ENCODE results near the gene SIAE. TPM values are rescaled to one million over a fixed set of nuclear protein-coding genes. Genes with fewer than 3 reads are reported as not detected.

The SIAE gene
- total RNA-seq, 1 experiment from 2014 or later, result 5.6 TPM

DNA sequence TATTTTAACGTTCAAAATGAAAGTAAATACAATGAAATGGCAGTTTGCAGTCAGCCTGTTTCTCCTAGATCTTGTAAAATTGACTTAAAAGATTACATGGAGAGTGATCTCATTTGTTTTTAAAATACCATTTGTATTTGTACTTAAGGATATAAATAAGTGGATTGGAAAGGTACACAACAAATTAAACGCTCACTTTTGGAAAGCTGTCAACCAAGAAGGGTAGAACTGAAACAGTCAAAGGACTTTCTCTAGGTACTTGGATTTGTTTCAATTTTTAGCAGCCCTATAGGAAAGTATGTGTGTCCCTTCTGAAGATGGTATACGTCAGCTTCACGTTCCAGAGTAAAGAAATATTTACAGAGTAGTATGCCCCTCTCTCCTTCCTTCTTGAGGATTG, 43.6 kb downstream of the SIAE start:
- Mint-ChIP-seq H3K27me3 (ENCODE audit: low read depth) (no peaks in the 10 kb centered on the region), H3K4me3 (no peak overlapping the region), H3K9me3 (no peaks in the 10 kb centered on the region), H3K4me1 (no peaks in the 10 kb centered on the region), H3K27ac (no peak overlapping the region), H3K36me3 (ENCODE audit: insufficient read depth in 1 of 3, low read depth in 3 of 3) (peaks cover 31 to 83% (median 78%) of the 10 kb centered on the region in 3 experiments; a peak in 6 of 7 replicates)
- Histone ChIP-seq H2BK120ac (ENCODE audit: low read depth, low read length, poor library complexity, severe bottlenecking) (no peak overlapping the region), H2BK5ac (ENCODE audit: insufficient read length, low read length) (no peak overlapping the region), H3K9ac (ENCODE audit: extremely low read depth, insufficient read length, low read length) (no peak overlapping the region), H4K5ac (ENCODE audit: insufficient read length, low read depth, low read length) (no peak overlapping the region), H2BK15ac (ENCODE audit: low read depth, low read length) (no peak overlapping the region), H3K4me2 (ENCODE audit: insufficient read depth, insufficient read length, low read length) (no peak overlapping the region), H3K79me2 (ENCODE audit: insufficient read depth, low read length) (no peaks in the 10 kb centered on the region), H3K4me1 (ENCODE audit: insufficient read depth, low read length) (no peaks in the 10 kb centered on the region), H4K91ac (ENCODE audit: insufficient read length, low read depth, low read length) (no peak overlapping the region), H3K27me3 (ENCODE audit: insufficient read depth, low read length) (no peaks in the 10 kb centered on the region), H3K18ac (ENCODE audit: insufficient read length, low read depth, low read length) (no peak overlapping the region), H3K9me3 (ENCODE audit: control insufficient read depth, low read depth, low read length) (no peaks in the 10 kb centered on the region), H3K4ac (ENCODE audit: low read depth, low read length) (no peak overlapping the region), H3K23me2 (ENCODE audit: insufficient read length, low read depth, low read length, poor library complexity, severe bottlenecking) (no peaks in the 10 kb centered on the region), H4K20me1 (ENCODE audit: control insufficient read depth, insufficient read depth, insufficient read length) (no peaks in the 10 kb centered on the region), H2BK12ac (ENCODE audit: insufficient read length, low read depth, low read length) (no peak overlapping the region), H2AK5ac (ENCODE audit: insufficient read length, low read length) (no peak overlapping the region), H3K23ac (ENCODE audit: insufficient read length, low read depth, low read length) (no peak overlapping the region), H2BK20ac (ENCODE audit: low read depth, low read length, poor library complexity, severe bottlenecking) (no peak overlapping the region), H3T11ph (ENCODE audit: low read length) (no peak overlapping the region), H2AFZ (ENCODE audit: low read length) (no peak overlapping the region), H3K56ac (ENCODE audit: insufficient read length, low read depth, low read length) (no peak overlapping the region), H4K8ac (replicated peaks; ENCODE audit: insufficient read length, low read depth, low read length) (no peak overlapping the region), H3K14ac (ENCODE audit: insufficient read depth, low read length) (no peak overlapping the region), H3K79me1 (ENCODE audit: insufficient read depth, low read depth, low read length, poor library complexity, severe bottlenecking) (peaks cover 3% of the 10 kb centered on the region), H3K27ac (ENCODE audit: insufficient read length, low read depth, low read length) (no peak overlapping the region)
- TF ChIP-seq, protein P1, sequence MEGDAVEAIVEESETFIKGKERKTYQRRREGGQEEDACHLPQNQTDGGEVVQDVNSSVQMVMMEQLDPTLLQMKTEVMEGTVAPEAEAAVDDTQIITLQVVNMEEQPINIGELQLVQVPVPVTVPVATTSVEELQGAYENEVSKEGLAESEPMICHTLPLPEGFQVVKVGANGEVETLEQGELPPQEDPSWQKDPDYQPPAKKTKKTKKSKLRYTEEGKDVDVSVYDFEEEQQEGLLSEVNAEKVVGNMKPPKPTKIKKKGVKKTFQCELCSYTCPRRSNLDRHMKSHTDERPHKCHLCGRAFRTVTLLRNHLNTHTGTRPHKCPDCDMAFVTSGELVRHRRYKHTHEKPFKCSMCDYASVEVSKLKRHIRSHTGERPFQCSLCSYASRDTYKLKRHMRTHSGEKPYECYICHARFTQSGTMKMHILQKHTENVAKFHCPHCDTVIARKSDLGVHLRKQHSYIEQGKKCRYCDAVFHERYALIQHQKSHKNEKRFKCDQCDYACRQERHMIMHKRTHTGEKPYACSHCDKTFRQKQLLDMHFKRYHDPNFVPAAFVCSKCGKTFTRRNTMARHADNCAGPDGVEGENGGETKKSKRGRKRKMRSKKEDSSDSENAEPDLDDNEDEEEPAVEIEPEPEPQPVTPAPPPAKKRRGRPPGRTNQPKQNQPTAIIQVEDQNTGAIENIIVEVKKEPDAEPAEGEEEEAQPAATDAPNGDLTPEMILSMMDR (conservative IDR thresholded peaks at IDR 0.05), result no peak
- DNase-seq, result no peak
- no CpG with 5 or more reads among the region's 4 CpGs for WGBS (ENCODE audit: extremely low coverage, insufficient read length, low lambda C conversion rate)
